ENCODE results near the gene BRD3OS. TPM values are rescaled to one million over a fixed set of nuclear protein-coding genes. Genes with fewer than 3 reads are reported as not detected.
A peak's percentile ranks its signal among the peaks of the same experiment; 100 is the strongest.

BRD3OS gene
- total and polyA plus RNA-seq, 7 donors, result 3.9 to 19.4 (median 11.7) TPM

- Histone ChIP-seq H3K4me1 (peaks cover 0 to 100% (median 93%) of the 10 kb centered on the region in 4 donors), H3K36me3 (no peaks in the 10 kb centered on the region), H3K27me3 (no peaks in the 10 kb centered on the region), H3K4me3 (no peak overlapping the region), H3K27ac (no peak overlapping the region), H3K9me3 (no peaks in the 10 kb centered on the region)
- peak; percentile 55 for DNase-seq
- TF ChIP-seq CTCF (IDR thresholded peaks at IDR 0.05) (no peak), POLR2AphosphoS5 (IDR thresholded peaks at IDR 0.05) (no peak), POLR2A (IDR thresholded peaks at IDR 0.05) (no peak), EP300 (IDR thresholded peaks at IDR 0.05) (no peak)
- intact Hi-C loops (cut with DNase I), result no loop called here
- 85 to 91% methylated on average over 4 of the region's 4 CpGs for WGBS, 2 donors
These were observed 35.9 kb downstream of the BRD3OS start for GRCh38 chr9:134061019-134061687.

GRCh38 chr9:134061688-134062371, 36.5 kb downstream of the BRD3OS start:
- peak; percentile 56 for DNase-seq
- Histone ChIP-seq H3K27me3 (no peaks in the 10 kb centered on the region), H3K4me1 (peaks cover 0 to 100% (median 93%) of the 10 kb centered on the region in 4 donors), H3K4me3 (no peak overlapping the region), H3K27ac (no peak overlapping the region), H3K36me3 (no peaks in the 10 kb centered on the region), H3K9me3 (no peaks in the 10 kb centered on the region)
- 73 to 76% methylated on average over 22 of the region's 22 CpGs for WGBS, 2 donors
- intact Hi-C loops (cut with DNase I), result no loop called here
- TF ChIP-seq CTCF (IDR thresholded peaks at IDR 0.05) (no peak), POLR2A (IDR thresholded peaks at IDR 0.05) (no peak), POLR2AphosphoS5 (IDR thresholded peaks at IDR 0.05) (no peak), EP300 (IDR thresholded peaks at IDR 0.05) (no peak)

GRCh38 chr9:134062461-134063087, 37.3 kb downstream of the BRD3OS start:
- H3K9me3 ChIP-seq, result no peaks in the 10 kb centered on the region
- 83 to 86% methylated on average over 22 of the region's 22 CpGs for WGBS, 2 donors
- H3K36me3 ChIP-seq, result no peaks in the 10 kb centered on the region
- no peak overlapping the region for H3K4me3 ChIP-seq
- TF ChIP-seq POLR2AphosphoS5 (IDR thresholded peaks at IDR 0.05) (no peak), CTCF (IDR thresholded peaks at IDR 0.05) (no peak), EP300 (IDR thresholded peaks at IDR 0.05) (no peak), POLR2A (IDR thresholded peaks at IDR 0.05) (no peak)
- intact Hi-C loops (cut with DNase I), result no loop called here
- H3K27me3 ChIP-seq, result no peaks in the 10 kb centered on the region
- peaks cover 0 to 92% (median 87%) of the 10 kb centered on the region in 4 donors for H3K4me1 ChIP-seq
- DNase-seq, result peak; percentile 56
- H3K27ac ChIP-seq, result no peak overlapping the region

GRCh38 chr9:134063088-134063570, 37.8 kb downstream of the BRD3OS start:
- intact Hi-C loops (cut with DNase I), result no loop called here
- H3K27ac ChIP-seq, result no peak overlapping the region
- no peak overlapping the region for H3K4me3 ChIP-seq
- no peaks in the 10 kb centered on the region for H3K36me3 ChIP-seq
- no peak for DNase-seq
- no peaks in the 10 kb centered on the region for H3K27me3 ChIP-seq
- 94 to 95% methylated on average over 15 of the region's 15 CpGs for WGBS, 2 donors
- H3K4me1 ChIP-seq, result peaks cover 0 to 87% (median 82%) of the 10 kb centered on the region in 4 donors
- no peaks in the 10 kb centered on the region for H3K9me3 ChIP-seq
- TF ChIP-seq POLR2A (IDR thresholded peaks at IDR 0.05) (no peak), CTCF (IDR thresholded peaks at IDR 0.05) (no peak), EP300 (IDR thresholded peaks at IDR 0.05) (no peak), POLR2AphosphoS5 (IDR thresholded peaks at IDR 0.05) (no peak)
